ENCODE results near the gene FAM131B. TPM values are rescaled to one million over a fixed set of nuclear protein-coding genes. Genes with fewer than 3 reads are reported as not detected.
A peak's percentile ranks its signal among the peaks of the same experiment; 100 is the strongest.

The FAM131B gene
- total and polyA plus RNA-seq, 9 of the 15 experiments (the other 6 are each of a cell fraction or from before 2014, with no cell fraction given): 0.03 to 0.04 TPM; not detected in 7

GRCh38 chr7:143398616-143399015 lies 36.1 kb upstream of the FAM131B start:
- no peaks in the 10 kb centered on the region for H3K9me3 ChIP-seq (replicated peaks; ENCODE audit: control insufficient read depth, insufficient read depth, low read depth, low read length)
- in situ Hi-C loops (cut with MboI) (no loop called here), intact Hi-C loops (cut with micrococcal nuclease) (no loop called here)
- H3K9ac ChIP-seq (ENCODE audit: insufficient read depth in 1 of 2, low read depth in 2 of 2, low read length in 2 of 2): no peak overlapping the region
- H3K4me1 ChIP-seq (replicated peaks in 1 of 2; ENCODE audit: control insufficient read depth in 2 of 2, insufficient read depth in 2 of 2, low read length in 2 of 2): peaks cover 0 to 12% of the 10 kb centered on the region in 2 experiments; a peak in 2 of 5 replicates
- H3K4me3 ChIP-seq: no peak overlapping the region
- no peaks in the 10 kb centered on the region for H3K79me2 ChIP-seq (ENCODE audit: control insufficient read depth, insufficient read depth, low read length)
- H3K9me1 ChIP-seq (ENCODE audit: control insufficient read depth, insufficient read depth, low read length): peaks cover under 1% of the 10 kb centered on the region
- no peaks in the 10 kb centered on the region for H3K36me3 ChIP-seq (ENCODE audit: control insufficient read depth, insufficient read depth, low read length)
- FAIRE-seq (no peak), DNase-seq (ENCODE audit: extremely low read depth in 1 of 4, low spot score in 3 of 4) (no peak), ATAC-seq (no peak)
- no peak overlapping the region for H3K27ac ChIP-seq (ENCODE audit: extremely low read depth, low read depth, low read length)
- H2AFZ ChIP-seq (ENCODE audit: low read depth, low read length): no peak overlapping the region
- peaks cover 54 to 90% of the 10 kb centered on the region in 2 experiments for H3K27me3 ChIP-seq (ENCODE audit: control insufficient read depth in 2 of 2, insufficient read depth in 2 of 2, low read length in 2 of 2)
- 4% methylated on average over 14 of the region's 14 CpGs for WGBS (ENCODE audit: insufficient coverage, low coverage, missing lambda C conversion rate)
- H4K20me1 ChIP-seq (replicated peaks; ENCODE audit: control insufficient read depth, insufficient read depth, low read length): peaks cover 13% of the 10 kb centered on the region
- ChIA-PET POLR2A (interaction anchor here (0.9 kb wide), 1 partner anchor 8 kb away, joined by 3 read pairs; no protein-coding TSS in a partner anchor), CTCF (ENCODE audit: low intra/inter-chr PET ratio) (no interaction called here)
- TF ChIP-seq IRF2 (CRISPR knock-in tag; IDR thresholded peaks at IDR 0.05) (no peak), HMGN3 (IDR thresholded peaks at IDR 0.05; ENCODE audit: borderline replicate concordance, extremely low read depth, insufficient read length, low read depth, low read length) (peak; percentile 28), ZNF165 (CRISPR knock-in tag; IDR thresholded peaks at IDR 0.05; ENCODE audit: borderline replicate concordance) (no peak), STAG1 (CRISPR knock-in tag; IDR thresholded peaks at IDR 0.05; ENCODE audit: borderline replicate concordance) (0 out of 2 replicates have a peak, but pooled peaks have one; percentile 32), KLF1 (tag; IDR thresholded peaks at IDR 0.05) (no peak), ZBED1 (IDR thresholded peaks at IDR 0.05) (no peak), NR3C1 (CRISPR knock-in tag; IDR thresholded peaks at IDR 0.05) (no peak), GABPB1 (CRISPR knock-in tag; IDR thresholded peaks at IDR 0.05) (no peak), GTF2B (IDR thresholded peaks at IDR 0.05; ENCODE audit: extremely low read depth, insufficient read length) (no peak), SIN3A (IDR thresholded peaks at IDR 0.05; ENCODE audit: borderline replicate concordance in 2 of 2, control insufficient read depth in 1 of 2, low read depth in 2 of 2, low read length in 2 of 2) (no peak)
- H3K4me2 ChIP-seq (ENCODE audit: insufficient read depth, low read length): no peak overlapping the region
- no TSS peak for BruUV-seq (replicated peaks)
